Stimulated activated CD4-positive, alpha-beta T cell treated with anti-CD3 and anti-CD28 coated beads, Interleukin-4, amount 100 ng/mL, for 24 hours (primary cell): ENCODE data around the gene TNP1.

Experiments
- DNase-seq: peaks from one replicate; pipeline ENCODE4 v3.0.0-alpha.2; 2020

The TNP1 gene

DNA sequence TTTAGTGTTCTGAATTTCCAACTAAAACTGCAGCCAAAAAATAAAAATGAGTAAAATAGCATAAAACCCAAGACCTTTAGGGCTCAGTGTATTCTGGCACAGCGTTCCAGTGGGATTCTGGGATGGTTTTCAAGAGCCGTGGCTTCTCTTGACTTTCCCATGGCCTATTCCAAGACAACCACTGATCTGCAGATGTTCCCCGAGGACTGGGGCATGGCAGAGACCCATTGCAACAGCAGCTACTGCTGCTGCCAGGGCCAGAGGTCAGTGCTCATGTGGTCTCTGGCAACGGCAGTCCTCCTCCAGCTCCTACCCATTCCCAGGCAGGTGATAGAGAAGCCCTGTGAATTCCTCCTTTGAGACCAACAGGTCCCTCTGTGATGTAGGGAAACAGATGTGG lies 26.8 kb downstream of the TNP1 start:
- DNase-seq, result no peak

GRCh38 chr2:216830346-216830745 lies 29.5 kb downstream of the TNP1 start:
- DNase-seq, result no peak

GRCh38 chr2:216829533-216829932 lies 30.3 kb downstream of the TNP1 start:
- no peak for DNase-seq

GRCh38 chr2:216827073-216827720 lies 32.7 kb downstream of the TNP1 start:
- no peak for DNase-seq

GRCh38 chr2:216822470-216822869 lies 37.4 kb downstream of the TNP1 start:
- DNase-seq, result no peak

- DNase-seq, result no peak
These were observed 39.2 kb downstream of the TNP1 start for GRCh38 chr2:216820709-216821108.

DNA sequence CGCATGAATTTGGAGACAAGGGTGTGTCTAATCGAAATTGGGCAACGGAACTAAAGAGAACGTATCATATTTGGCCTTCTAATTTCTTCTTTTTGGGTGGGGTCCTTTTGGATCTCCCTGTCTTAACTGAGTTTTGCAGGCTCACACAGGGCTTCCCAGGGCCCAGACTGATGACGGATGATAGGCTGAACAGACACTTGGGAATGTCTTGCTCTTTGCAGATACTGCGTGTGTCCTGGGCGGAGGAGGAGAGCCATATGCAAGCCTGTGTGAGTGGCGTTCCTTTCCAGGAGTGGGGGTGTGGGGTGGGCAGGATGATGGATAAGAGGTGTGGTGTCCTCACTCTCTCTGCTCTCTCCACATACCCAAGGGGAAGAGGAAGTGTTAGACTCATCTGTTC lies 40.1 kb downstream of the TNP1 start:
- DNase-seq, result no peak

GRCh38 chr2:216819055-216819454 lies 40.8 kb downstream of the TNP1 start:
- no peak for DNase-seq

DNA sequence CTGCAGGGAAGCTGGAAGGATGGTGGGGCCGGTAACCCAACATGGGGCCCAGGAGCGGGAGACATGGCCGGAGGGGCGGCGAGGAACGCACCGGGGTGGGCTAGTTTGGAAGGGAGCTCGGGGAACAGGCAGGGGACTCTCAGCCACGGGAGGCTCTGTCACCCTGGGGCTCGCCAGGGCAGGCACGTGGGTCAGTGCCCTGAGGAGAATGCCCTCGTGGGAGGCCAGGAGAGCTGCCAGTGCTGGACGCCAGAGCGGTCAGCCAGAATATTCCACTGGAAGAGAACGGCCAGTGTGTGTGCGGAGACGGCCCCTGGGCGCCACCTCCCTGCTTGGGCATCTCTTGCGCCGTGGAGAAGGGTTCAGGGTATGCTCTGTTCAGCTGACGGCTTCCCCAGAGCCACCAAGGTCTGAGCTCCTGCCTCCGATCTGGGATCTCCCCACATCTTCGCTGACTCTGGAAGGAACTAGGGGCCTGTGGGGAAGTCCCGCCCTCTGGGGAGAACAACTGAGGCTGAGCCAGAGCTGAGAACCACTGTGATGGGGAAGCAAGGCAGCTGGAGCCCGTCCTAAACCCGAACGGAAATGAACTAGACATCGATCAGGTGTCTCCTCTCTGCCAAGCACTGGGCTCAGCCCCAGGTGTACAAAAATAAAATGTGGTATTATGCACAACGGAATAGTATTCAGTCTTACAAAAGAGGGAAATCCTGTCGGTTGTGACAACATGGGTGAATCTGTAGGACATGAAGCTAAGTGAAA lies 49.3 kb downstream of the TNP1 start:
- no peak for DNase-seq
